Naive thymus-derived CD4-positive, alpha-beta T cell (primary cell): Measurements from ENCODE around the gene MICAL3. TPM values are rescaled to one million over a fixed set of nuclear protein-coding genes. Genes with fewer than 3 reads are reported as not detected.
A peak's percentile ranks its signal among the peaks of the same experiment; 100 is the strongest.

Source experiments
- ATAC-seq: fragments of 150-1000 bp; cut with Tn5 transposase; 2 replicates; pipeline ENCODE4 v1.10.0; 2021; ENCODE audit warnings: mild to moderate bottlenecking, moderate library complexity
- CTCF ChIA-PET: fragments of 350-600 bp; sonication (Branson Sonifier 250); formaldehyde crosslinking; loops from one replicate; lab custom pipeline; 2021; ENCODE audit warnings: antibody characterized with exemption; lab: Charles Lee
- POLR2A ChIA-PET: fragments of 350-600 bp; sonication (Branson Sonifier 250); formaldehyde crosslinking; loops from one replicate; lab custom pipeline; 2021; ENCODE audit warnings: antibody characterized with exemption, inconsistent platforms; lab: Charles Lee
- DNase-seq, 9 donors: peaks; one replicate each; pipeline versions ENCODE4 v3.0.0 to v3.0.0-alpha.2; 2020 to 2022; ENCODE audit warnings: mixed read lengths in 1 of 9
- H3K27ac ChIP-seq: one replicate; pipeline ENCODE4 v1.7.0; 2013; ENCODE audit warnings: mild to moderate bottlenecking, low read depth, low read length, moderate library complexity
- H3K27me3 ChIP-seq, 2 donors: one replicate each; pipeline ENCODE4 v1.7.0; 2013; ENCODE audit warnings: low read length in 2 of 2, mild to moderate bottlenecking in 2 of 2, moderate library complexity in 2 of 2; ENCODE audit not compliant: control insufficient read depth in 2 of 2, insufficient read depth in 2 of 2
- H3K36me3 ChIP-seq, 3 experiments: 1 replicate in 2 of 3; 2 replicates in 1 of 3; pipeline ENCODE4 v1.7.0; 2013; ENCODE audit warnings: low read length in 3 of 3, mild to moderate bottlenecking in 3 of 3, moderate library complexity in 1 of 3; ENCODE audit not compliant: insufficient read depth in 3 of 3, control insufficient read depth in 2 of 3
- H3K4me1 ChIP-seq, 2 donors: one replicate each; pipeline ENCODE4 v1.7.0; 2013; ENCODE audit warnings: low read length in 2 of 2, mild to moderate bottlenecking in 2 of 2, moderate library complexity in 1 of 2; ENCODE audit not compliant: control insufficient read depth in 2 of 2, insufficient read depth in 2 of 2
- H3K4me3 ChIP-seq: 2 replicates; pipeline ENCODE4 v1.7.0; 2013; ENCODE audit warnings: mild to moderate bottlenecking, low read length
- H3K9me3 ChIP-seq, 3 experiments: 1 replicate in 2 of 3; 2 replicates in 1 of 3; pipeline ENCODE4 v1.7.0; 2013; ENCODE audit warnings: low read length in 3 of 3; ENCODE audit not compliant: control insufficient read depth in 2 of 3
- H3K27ac Mint-ChIP-seq, 9 donors: one replicate each; pipeline ENCODE4 v1.8.0; 2020 to 2022; ENCODE audit warnings: mixed read lengths in 9 of 9, mild to moderate bottlenecking in 8 of 9, moderate library complexity in 5 of 9, inconsistent platforms in 2 of 9
- H3K27me3 Mint-ChIP-seq, 5 donors: one replicate each; pipeline ENCODE4 v1.8.0; 2021 to 2022; ENCODE audit warnings: mixed read lengths in 5 of 5, mild to moderate bottlenecking in 1 of 5
- H3K36me3 Mint-ChIP-seq, 5 donors: one replicate each; pipeline ENCODE4 v1.8.0; 2020 to 2022; ENCODE audit warnings: mixed read lengths in 5 of 5, mild to moderate bottlenecking in 3 of 5, inconsistent platforms in 1 of 5
- H3K4me1 Mint-ChIP-seq, 7 donors: one replicate each; pipeline ENCODE4 v1.8.0; 2020 to 2022; ENCODE audit warnings: mixed read lengths in 7 of 7, mild to moderate bottlenecking in 3 of 7, inconsistent platforms in 1 of 7
- H3K4me3 Mint-ChIP-seq, 10 donors: one replicate each; pipeline ENCODE4 v1.8.0; 2020 to 2022; ENCODE audit warnings: mild to moderate bottlenecking in 10 of 10, mixed read lengths in 10 of 10, moderate library complexity in 6 of 10, inconsistent platforms in 2 of 10
- H3K9me3 Mint-ChIP-seq, 11 donors: one replicate each; pipeline ENCODE4 v1.8.0; 2020 to 2022; ENCODE audit warnings: mixed read lengths in 11 of 11, mild to moderate bottlenecking in 4 of 11, inconsistent platforms in 1 of 11, moderate library complexity in 1 of 11
- intact Hi-C, 2 donors: fragments of 100-400 bp; cut with micrococcal nuclease; formaldehyde crosslinking; loops; one replicate each; pipeline ENCODE4 v1.15.1; 2023
- polyA plus RNA-seq, 2 donors: library from polyadenylated mRNA; unstranded; fragments of 300-500 nt; fragmentation: Illumina TruSeq; gene quantifications; one replicate each; pipeline ENCODE4 v1.2.3, GENCODE V29; 2021
- total RNA-seq, 6 experiments: library from RNA in 5 of 6; stranded (reverse) in 5 of 6; gene quantifications; 1 replicate in 5 of 6; 2 replicates in 1 of 6; pipeline ENCODE4 v1.2.3 and lab custom pipeline; 2021 to 2026

The MICAL3 gene
- total and polyA plus RNA-seq, 7 experiments from 2014 or later = 0.28 to 43.9 (median 11.4) TPM

GRCh38 chr22:17866127-17866526 lies 158.2 kb downstream of the MICAL3 start:
- peaks cover 0 to 24% (median 0%) of the 10 kb centered on the region in 5 donors for H3K36me3 Mint-ChIP-seq
- H3K27me3 Mint-ChIP-seq = no peaks in the 10 kb centered on the region
- DNase-seq (no peak), ATAC-seq (no peak)
- no peak overlapping the region for H3K4me3 Mint-ChIP-seq
- Histone ChIP-seq H3K27me3 (no peaks in the 10 kb centered on the region), H3K27ac (no peak overlapping the region), H3K9me3 (no peaks in the 10 kb centered on the region), H3K4me1 (no peaks in the 10 kb centered on the region), H3K36me3 (peaks cover 0 to 7% (median 0%) of the 10 kb centered on the region in 3 experiments), H3K4me3 (no peak overlapping the region)
- CTCF ChIA-PET = no interaction called here
- POLR2A ChIA-PET = no interaction called here
- H3K4me1 Mint-ChIP-seq = peaks cover 0 to 7% (median 5%) of the 10 kb centered on the region in 7 donors
- H3K9me3 Mint-ChIP-seq = no peaks in the 10 kb centered on the region
- H3K27ac Mint-ChIP-seq = no peak overlapping the region
- intact Hi-C loops = no loop called here

GRCh38 chr22:17865183-17866055 lies 158.9 kb downstream of the MICAL3 start:
- ATAC-seq = no peak
- Mint-ChIP-seq H3K9me3 (no peaks in the 10 kb centered on the region), H3K4me3 (no peak overlapping the region), H3K4me1 (peaks cover 0 to 7% (median 5%) of the 10 kb centered on the region in 7 donors), H3K27ac (no peak overlapping the region), H3K27me3 (no peaks in the 10 kb centered on the region), H3K36me3 (peaks cover 0 to 20% (median 0%) of the 10 kb centered on the region in 5 donors)
- Histone ChIP-seq H3K27ac (no peak overlapping the region), H3K27me3 (no peaks in the 10 kb centered on the region), H3K36me3 (peaks cover 0 to 7% (median 0%) of the 10 kb centered on the region in 3 experiments), H3K4me1 (no peaks in the 10 kb centered on the region), H3K4me3 (no peak overlapping the region), H3K9me3 (no peaks in the 10 kb centered on the region)
- POLR2A ChIA-PET = no interaction called here
- CTCF ChIA-PET = no interaction called here
- no peak for DNase-seq
- intact Hi-C loops = no loop called here

- CTCF ChIA-PET = no interaction called here
- H3K27ac Mint-ChIP-seq = no peak overlapping the region
- H3K27ac ChIP-seq = no peak overlapping the region
Observed at GRCh38 chr22:17864398-17865182, 159.8 kb downstream of the MICAL3 start.

GRCh38 chr22:17862646-17863181 lies 161.6 kb downstream of the MICAL3 start:
- POLR2A ChIA-PET = no interaction called here

More at GRCh38 chr22:17864398-17865182, 159.8 kb downstream of the MICAL3 start:
- H3K4me3 Mint-ChIP-seq = no peak overlapping the region
- POLR2A ChIA-PET = no interaction called here
- H3K9me3 Mint-ChIP-seq = no peaks in the 10 kb centered on the region
- peaks cover 0 to 16% (median 0%) of the 10 kb centered on the region in 5 donors for H3K36me3 Mint-ChIP-seq
- no peaks in the 10 kb centered on the region for H3K27me3 ChIP-seq
- ATAC-seq (no peak), DNase-seq (no peak)
- H3K4me1 Mint-ChIP-seq = peaks cover 0 to 7% (median 5%) of the 10 kb centered on the region in 7 donors
- no peaks in the 10 kb centered on the region for H3K4me1 ChIP-seq
- intact Hi-C loops = no loop called here
- no peaks in the 10 kb centered on the region for H3K9me3 ChIP-seq
- no peaks in the 10 kb centered on the region for H3K27me3 Mint-ChIP-seq
- peaks cover 0 to 7% (median 0%) of the 10 kb centered on the region in 3 experiments for H3K36me3 ChIP-seq
- no peak overlapping the region for H3K4me3 ChIP-seq

GRCh38 chr22:17861909-17862308 lies 162.5 kb downstream of the MICAL3 start:
- no peak overlapping the region for H3K27ac ChIP-seq
- Mint-ChIP-seq H3K4me3 (no peak overlapping the region), H3K27me3 (no peaks in the 10 kb centered on the region), H3K36me3 (peaks cover 0 to 11% (median 0%) of the 10 kb centered on the region in 5 donors), H3K4me1 (peaks cover 0 to 5% (median 0%) of the 10 kb centered on the region in 7 donors), H3K27ac (no peak overlapping the region), H3K9me3 (no peaks in the 10 kb centered on the region)
- POLR2A ChIA-PET = no interaction called here
- peaks cover 0 to 7% (median 0%) of the 10 kb centered on the region in 3 experiments for H3K36me3 ChIP-seq
- DNase-seq (no peak), ATAC-seq (no peak)
- CTCF ChIA-PET = no interaction called here
- H3K4me1 ChIP-seq = no peaks in the 10 kb centered on the region
- H3K4me3 ChIP-seq = no peak overlapping the region
- intact Hi-C loops = no loop called here
- no peaks in the 10 kb centered on the region for H3K9me3 ChIP-seq
- H3K27me3 ChIP-seq = no peaks in the 10 kb centered on the region

More at GRCh38 chr22:17862646-17863181, 161.6 kb downstream of the MICAL3 start:
- no peak overlapping the region for H3K4me3 ChIP-seq
- no peaks in the 10 kb centered on the region for H3K27me3 ChIP-seq
- H3K4me1 Mint-ChIP-seq = peaks cover 0 to 6% (median 4%) of the 10 kb centered on the region in 7 donors
- H3K36me3 ChIP-seq = peaks cover 0 to 7% (median 0%) of the 10 kb centered on the region in 3 experiments
- intact Hi-C loops = no loop called here
- ATAC-seq = peak; percentile 26
- H3K27ac Mint-ChIP-seq = no peak overlapping the region
- H3K9me3 ChIP-seq = no peaks in the 10 kb centered on the region
- H3K4me1 ChIP-seq = no peaks in the 10 kb centered on the region
- no peak overlapping the region for H3K27ac ChIP-seq
- no peak overlapping the region for H3K4me3 Mint-ChIP-seq
- H3K27me3 Mint-ChIP-seq = no peaks in the 10 kb centered on the region
- H3K36me3 Mint-ChIP-seq = peaks cover 0 to 11% (median 0%) of the 10 kb centered on the region in 5 donors
- CTCF ChIA-PET = no interaction called here
- DNase-seq = no peak
- H3K9me3 Mint-ChIP-seq = no peaks in the 10 kb centered on the region

- DNase-seq (no peak), ATAC-seq (no peak)
- Mint-ChIP-seq H3K4me1 (peaks cover 0 to 5% (median 0%) of the 10 kb centered on the region in 7 donors), H3K27me3 (no peaks in the 10 kb centered on the region), H3K9me3 (no peaks in the 10 kb centered on the region), H3K4me3 (no peak overlapping the region), H3K36me3 (peaks cover 0 to 10% (median 0%) of the 10 kb centered on the region in 5 donors), H3K27ac (no peak overlapping the region)
- intact Hi-C loops = no loop called here
- H3K9me3 ChIP-seq = no peaks in the 10 kb centered on the region
- H3K4me1 ChIP-seq = no peaks in the 10 kb centered on the region
- no peak overlapping the region for H3K4me3 ChIP-seq
- CTCF ChIA-PET = no interaction called here
- H3K27me3 ChIP-seq = no peaks in the 10 kb centered on the region
- POLR2A ChIA-PET = no interaction called here
- no peak overlapping the region for H3K27ac ChIP-seq
- H3K36me3 ChIP-seq = peaks cover 0 to 7% (median 0%) of the 10 kb centered on the region in 3 experiments
Observed at GRCh38 chr22:17860220-17860965, 164.0 kb downstream of the MICAL3 start.
